ENCODE results near the gene ESRRG.

The ESRRG gene

DNA sequence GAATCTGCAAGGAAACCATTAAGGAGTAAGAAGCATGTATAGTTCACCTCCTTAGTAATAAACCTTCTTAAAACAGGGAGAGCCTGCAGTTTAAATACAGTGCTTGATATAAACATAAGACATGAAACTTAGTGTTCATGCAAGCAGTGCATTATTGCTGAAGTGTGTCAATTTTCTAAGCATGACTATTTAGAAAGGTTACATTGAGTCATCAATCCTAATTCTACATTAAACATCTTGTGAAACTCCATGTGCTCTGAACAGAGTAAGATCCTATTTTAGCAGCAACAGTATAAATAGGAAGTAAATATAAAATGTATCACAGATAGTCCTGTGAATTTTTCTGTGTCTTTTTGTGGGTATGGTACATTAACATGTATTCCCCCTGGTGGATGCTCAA, 135.5 kb downstream of the ESRRG start:
- Histone ChIP-seq H3K4me3 (no peak overlapping the region), H3K9me3 (ENCODE audit: low read depth, low read length) (no peaks in the 10 kb centered on the region), H3K36me3 (ENCODE audit: insufficient read depth, low read length) (no peaks in the 10 kb centered on the region), H3K27ac (no peak overlapping the region), H3K9ac (ENCODE audit: insufficient read length) (no peak overlapping the region)
- TF ChIP-seq POLR2AphosphoS5 (IDR thresholded peaks at IDR 0.05; ENCODE audit: borderline replicate concordance, low read depth, low read length) = no peak
- TF ChIP-seq FOXP2 (optimal IDR thresholded peaks at IDR 0.05; ENCODE audit: control extremely low read depth, extremely low read length, insufficient read depth) = no peak
- no peak for TF ChIP-seq EZH2 (IDR thresholded peaks at IDR 0.05)
- DNase-seq (ENCODE audit: low read depth, low spot score) = no peak

DNA sequence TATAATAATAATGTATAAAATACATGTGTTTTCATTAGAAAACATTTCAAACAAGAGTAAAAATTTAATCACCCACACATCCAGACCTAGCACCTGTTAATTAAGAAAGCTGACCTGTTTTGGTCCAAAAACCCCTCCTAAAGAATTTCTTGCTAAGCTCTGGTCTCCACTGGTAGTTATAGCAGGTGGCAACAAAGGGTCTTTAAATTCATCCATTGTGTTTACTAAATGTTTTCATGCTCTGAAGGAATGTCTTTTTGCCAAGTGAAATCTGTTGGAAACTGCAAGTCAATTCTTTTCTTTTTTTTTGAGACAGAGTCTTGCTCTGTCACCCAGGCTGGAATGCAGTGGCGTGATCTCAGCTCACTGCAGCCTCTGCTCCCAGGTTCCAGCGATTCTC, 141.1 kb downstream of the ESRRG start:
- TF ChIP-seq EZH2 (IDR thresholded peaks at IDR 0.05) (no peak), POLR2AphosphoS5 (IDR thresholded peaks at IDR 0.05; ENCODE audit: borderline replicate concordance, low read depth, low read length) (no peak), FOXP2 (optimal IDR thresholded peaks at IDR 0.05; ENCODE audit: control extremely low read depth, extremely low read length, insufficient read depth) (no peak)
- no peaks in the 10 kb centered on the region for H3K9me3 ChIP-seq (ENCODE audit: low read depth, low read length)
- no peak overlapping the region for H3K9ac ChIP-seq (ENCODE audit: insufficient read length)
- H3K36me3 ChIP-seq (ENCODE audit: insufficient read depth, low read length) = no peaks in the 10 kb centered on the region
- H3K27ac ChIP-seq = no peak overlapping the region
- H3K4me3 ChIP-seq = no peak overlapping the region
- DNase-seq (ENCODE audit: low read depth, low spot score) = no peak

DNA sequence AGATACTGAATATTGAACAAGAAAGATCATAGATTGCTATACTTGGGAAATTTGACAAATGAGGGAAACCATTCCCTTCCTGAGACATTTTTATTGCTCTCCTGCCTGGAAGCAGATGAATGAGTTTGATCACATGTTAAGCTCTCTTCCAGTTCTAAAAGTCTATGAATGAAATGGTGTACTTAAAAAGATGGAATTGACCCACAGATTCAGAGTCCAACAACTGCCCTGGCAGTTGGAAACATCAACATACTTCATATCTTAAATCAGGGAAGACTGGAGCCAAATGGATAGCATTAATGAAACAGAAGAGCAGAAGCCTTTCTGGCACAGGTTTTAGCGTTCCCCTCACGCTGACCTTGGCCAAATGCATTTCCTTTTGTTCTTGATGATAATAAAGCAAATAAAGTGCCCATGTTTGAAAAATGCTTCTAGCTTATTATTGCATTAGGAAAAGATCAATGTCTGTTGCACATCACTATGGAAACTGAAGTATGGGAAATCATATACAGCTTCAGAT, 142.6 kb downstream of the ESRRG start:
- H3K4me3 ChIP-seq = no peak overlapping the region
- H3K36me3 ChIP-seq (ENCODE audit: insufficient read depth, low read length) = no peaks in the 10 kb centered on the region
- no peaks in the 10 kb centered on the region for H3K9me3 ChIP-seq (ENCODE audit: low read depth, low read length)
- DNase-seq (ENCODE audit: low read depth, low spot score) = no peak
- no peak overlapping the region for H3K9ac ChIP-seq (ENCODE audit: insufficient read length)
- TF ChIP-seq EZH2 (IDR thresholded peaks at IDR 0.05) = no peak
- TF ChIP-seq FOXP2 (optimal IDR thresholded peaks at IDR 0.05; ENCODE audit: control extremely low read depth, extremely low read length, insufficient read depth) = no peak
- no peak for TF ChIP-seq POLR2AphosphoS5 (IDR thresholded peaks at IDR 0.05; ENCODE audit: borderline replicate concordance, low read depth, low read length)
- H3K27ac ChIP-seq = no peak overlapping the region

DNA sequence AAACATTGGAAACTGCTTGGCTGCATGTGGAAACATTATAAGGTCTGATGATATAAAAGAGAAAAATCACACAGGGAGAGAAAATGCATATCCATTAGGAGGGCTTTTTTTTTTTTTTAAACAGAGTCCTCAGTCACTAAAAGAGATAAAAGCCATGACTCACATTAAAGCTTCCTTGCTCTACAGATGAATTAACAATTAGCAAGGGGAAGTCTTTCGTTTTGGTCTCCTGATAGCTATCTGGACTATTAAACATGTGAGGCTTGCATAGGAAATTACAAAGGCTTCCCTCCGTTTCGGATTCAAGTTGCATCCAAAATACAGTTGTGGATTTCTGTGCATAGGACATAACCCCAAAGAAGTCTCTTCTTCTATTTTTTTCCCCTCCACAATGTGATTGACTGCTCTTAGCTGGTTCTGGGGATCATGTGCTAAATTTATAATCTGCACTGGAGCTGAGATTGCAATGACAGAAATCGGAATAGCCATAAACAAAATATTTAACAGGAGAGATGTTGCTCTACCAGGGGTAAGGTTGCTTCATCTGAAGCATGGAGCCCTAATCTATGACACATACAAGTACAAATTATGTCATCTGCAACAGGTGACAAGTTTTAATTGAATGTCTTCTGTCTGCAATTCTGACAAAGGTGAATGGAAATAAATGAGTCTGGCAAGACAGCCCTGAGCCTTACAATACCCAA, 146.8 kb downstream of the ESRRG start:
- no peak overlapping the region for H3K27ac ChIP-seq
- no peaks in the 10 kb centered on the region for H3K9me3 ChIP-seq (ENCODE audit: low read depth, low read length)
- DNase-seq (ENCODE audit: low read depth, low spot score) = no peak

DNA sequence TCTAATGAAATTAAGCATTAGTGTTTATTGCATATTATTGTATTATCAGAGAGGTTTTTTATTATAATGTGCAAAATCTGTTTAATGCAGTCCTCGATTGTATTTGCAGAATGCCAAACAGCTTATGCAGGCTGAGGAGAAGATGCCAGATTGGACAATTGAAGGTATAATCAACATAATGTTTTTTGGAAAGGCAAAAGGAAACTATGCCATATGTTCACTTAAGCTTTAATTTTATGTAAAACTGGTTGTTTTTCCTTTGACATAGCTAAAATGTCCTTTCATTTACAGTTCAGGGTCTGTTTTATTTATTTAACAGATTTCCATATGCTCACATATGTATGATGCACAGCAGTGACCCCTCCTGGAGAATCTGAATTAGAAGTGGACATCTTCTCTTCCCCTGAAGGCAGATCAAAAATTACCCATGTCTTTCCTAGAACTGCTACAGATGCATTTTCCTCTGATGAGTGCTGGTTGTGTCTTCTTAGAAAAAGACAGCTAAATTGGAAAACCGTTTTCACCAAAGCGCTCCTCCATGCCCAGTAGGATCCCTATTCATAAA, 156.5 kb downstream of the ESRRG start:
- no peaks in the 10 kb centered on the region for H3K9me3 ChIP-seq (ENCODE audit: low read depth, low read length)
- TF ChIP-seq FOXP2 (optimal IDR thresholded peaks at IDR 0.05; ENCODE audit: control extremely low read depth, extremely low read length, insufficient read depth) = no peak
- no peak for TF ChIP-seq EZH2 (IDR thresholded peaks at IDR 0.05)
- no peak for TF ChIP-seq POLR2AphosphoS5 (IDR thresholded peaks at IDR 0.05; ENCODE audit: borderline replicate concordance, low read depth, low read length)
- H3K4me3 ChIP-seq = no peak overlapping the region
- no peak overlapping the region for H3K27ac ChIP-seq
- DNase-seq (ENCODE audit: low read depth, low spot score) = no peak
- H3K9ac ChIP-seq (ENCODE audit: insufficient read length) = no peak overlapping the region
- H3K36me3 ChIP-seq (ENCODE audit: insufficient read depth, low read length) = no peaks in the 10 kb centered on the region

More for the DNA sequence above, 146.8 kb downstream of the ESRRG start:
- no peaks in the 10 kb centered on the region for H3K36me3 ChIP-seq (ENCODE audit: insufficient read depth, low read length)
- TF ChIP-seq EZH2 (IDR thresholded peaks at IDR 0.05) (no peak), POLR2AphosphoS5 (IDR thresholded peaks at IDR 0.05; ENCODE audit: borderline replicate concordance, low read depth, low read length) (no peak), FOXP2 (optimal IDR thresholded peaks at IDR 0.05; ENCODE audit: control extremely low read depth, extremely low read length, insufficient read depth) (no peak)
- no peak overlapping the region for H3K9ac ChIP-seq (ENCODE audit: insufficient read length)
- no peak overlapping the region for H3K4me3 ChIP-seq

DNA sequence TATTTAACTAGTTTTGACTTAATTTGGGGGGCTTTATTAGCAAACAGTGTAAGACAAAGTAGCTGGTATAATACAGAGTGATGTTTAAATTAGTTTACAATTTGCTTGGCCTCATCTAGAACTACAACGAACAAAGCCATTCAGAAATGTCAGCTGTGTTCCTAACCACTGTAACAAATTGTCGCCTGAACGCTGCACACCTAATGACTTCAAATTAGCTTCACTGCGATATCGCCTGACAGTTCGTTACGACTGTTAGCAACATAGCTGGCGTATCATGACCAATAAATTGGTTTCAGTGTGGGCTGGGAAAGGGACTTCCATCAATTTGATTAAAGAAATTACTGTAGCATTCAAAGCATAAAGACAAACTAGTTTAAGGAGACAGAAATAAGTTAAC, 160.1 kb downstream of the ESRRG start:
- Histone ChIP-seq H3K9me3 (ENCODE audit: low read depth, low read length) (no peaks in the 10 kb centered on the region), H3K4me3 (no peak overlapping the region), H3K9ac (ENCODE audit: insufficient read length) (no peak overlapping the region), H3K36me3 (ENCODE audit: insufficient read depth, low read length) (no peaks in the 10 kb centered on the region), H3K27ac (no peak overlapping the region)
- TF ChIP-seq FOXP2 (optimal IDR thresholded peaks at IDR 0.05; ENCODE audit: control extremely low read depth, extremely low read length, insufficient read depth) (no peak), EZH2 (IDR thresholded peaks at IDR 0.05) (no peak), POLR2AphosphoS5 (IDR thresholded peaks at IDR 0.05; ENCODE audit: borderline replicate concordance, low read depth, low read length) (no peak)
- DNase-seq (ENCODE audit: low read depth, low spot score) = no peak

DNA sequence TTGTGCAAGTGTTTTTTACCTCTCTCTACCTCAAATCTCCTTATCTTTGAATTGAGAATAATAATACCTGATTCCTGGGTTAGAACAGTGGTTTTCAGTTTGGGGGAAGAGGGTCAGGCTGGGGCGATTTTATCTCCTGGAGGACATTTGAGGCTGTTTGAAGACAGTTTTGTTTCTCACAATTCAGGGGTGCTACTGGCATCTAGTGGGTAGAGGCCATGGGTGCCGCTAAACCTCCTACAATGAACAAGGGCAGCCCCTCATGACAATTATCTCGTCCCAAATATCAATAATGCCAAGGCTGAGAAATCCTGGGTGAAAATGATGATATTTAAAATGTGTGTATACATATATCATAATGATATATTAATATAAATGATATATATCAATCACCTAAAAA, 160.8 kb downstream of the ESRRG start:
- no peak for TF ChIP-seq EZH2 (IDR thresholded peaks at IDR 0.05)
- no peak for TF ChIP-seq POLR2AphosphoS5 (IDR thresholded peaks at IDR 0.05; ENCODE audit: borderline replicate concordance, low read depth, low read length)
- TF ChIP-seq FOXP2 (optimal IDR thresholded peaks at IDR 0.05; ENCODE audit: control extremely low read depth, extremely low read length, insufficient read depth) = no peak
- Histone ChIP-seq H3K9ac (ENCODE audit: insufficient read length) (no peak overlapping the region), H3K27ac (no peak overlapping the region), H3K36me3 (ENCODE audit: insufficient read depth, low read length) (no peaks in the 10 kb centered on the region), H3K9me3 (ENCODE audit: low read depth, low read length) (no peaks in the 10 kb centered on the region), H3K4me3 (no peak overlapping the region)
- DNase-seq (ENCODE audit: low read depth, low spot score) = no peak

DNA sequence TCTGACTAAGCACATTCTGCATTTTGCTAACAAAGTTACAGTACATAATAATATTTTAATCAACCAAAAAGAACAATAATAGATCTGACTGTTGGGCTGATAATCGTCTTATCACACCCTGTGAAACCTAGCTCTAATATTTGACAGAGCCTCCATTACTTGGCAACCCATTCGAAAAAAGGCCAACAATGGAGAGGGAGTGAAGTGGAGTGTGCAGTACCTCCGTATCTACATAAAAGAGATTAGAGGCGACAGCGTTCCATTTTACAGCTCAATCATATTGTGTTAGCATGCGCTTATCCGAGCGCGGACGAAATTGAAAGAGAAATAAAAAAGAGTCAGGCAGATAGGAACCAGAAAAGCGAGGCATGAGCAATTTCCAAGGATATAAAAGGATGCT, 162.7 kb downstream of the ESRRG start:
- no peak for DNase-seq (ENCODE audit: low read depth, low spot score)
- TF ChIP-seq POLR2AphosphoS5 (IDR thresholded peaks at IDR 0.05; ENCODE audit: borderline replicate concordance, low read depth, low read length) (no peak), FOXP2 (optimal IDR thresholded peaks at IDR 0.05; ENCODE audit: control extremely low read depth, extremely low read length, insufficient read depth) (no peak), EZH2 (IDR thresholded peaks at IDR 0.05) (no peak)
- no peak overlapping the region for H3K27ac ChIP-seq
- no peak overlapping the region for H3K9ac ChIP-seq (ENCODE audit: insufficient read length)
- no peaks in the 10 kb centered on the region for H3K36me3 ChIP-seq (ENCODE audit: insufficient read depth, low read length)
- H3K9me3 ChIP-seq (ENCODE audit: low read depth, low read length) = no peaks in the 10 kb centered on the region
- no peak overlapping the region for H3K4me3 ChIP-seq
